ENCODE measurements around the gene C2orf69. TPM values are rescaled to one million over a fixed set of nuclear protein-coding genes. Genes with fewer than 3 reads are reported as not detected.

Gene C2orf69
- total and polyA plus RNA-seq, 7 donors: 7.2 to 13.6 (median 11.1) TPM

GRCh38 chr2:199882667-199883066, 28.4 kb upstream of the C2orf69 start:
- intact Hi-C loops (cut with DNase I): no loop called here
- Histone ChIP-seq H3K36me3 (no peaks in the 10 kb centered on the region), H3K9me3 (no peaks in the 10 kb centered on the region), H3K27me3 (no peaks in the 10 kb centered on the region), H3K4me3 (no peak overlapping the region), H3K4me1 (no peaks in the 10 kb centered on the region), H3K27ac (no peak overlapping the region)
- TF ChIP-seq POLR2AphosphoS5 (IDR thresholded peaks at IDR 0.05) (no peak), POLR2A (IDR thresholded peaks at IDR 0.05) (no peak)
- TF ChIP-seq, protein P1, sequence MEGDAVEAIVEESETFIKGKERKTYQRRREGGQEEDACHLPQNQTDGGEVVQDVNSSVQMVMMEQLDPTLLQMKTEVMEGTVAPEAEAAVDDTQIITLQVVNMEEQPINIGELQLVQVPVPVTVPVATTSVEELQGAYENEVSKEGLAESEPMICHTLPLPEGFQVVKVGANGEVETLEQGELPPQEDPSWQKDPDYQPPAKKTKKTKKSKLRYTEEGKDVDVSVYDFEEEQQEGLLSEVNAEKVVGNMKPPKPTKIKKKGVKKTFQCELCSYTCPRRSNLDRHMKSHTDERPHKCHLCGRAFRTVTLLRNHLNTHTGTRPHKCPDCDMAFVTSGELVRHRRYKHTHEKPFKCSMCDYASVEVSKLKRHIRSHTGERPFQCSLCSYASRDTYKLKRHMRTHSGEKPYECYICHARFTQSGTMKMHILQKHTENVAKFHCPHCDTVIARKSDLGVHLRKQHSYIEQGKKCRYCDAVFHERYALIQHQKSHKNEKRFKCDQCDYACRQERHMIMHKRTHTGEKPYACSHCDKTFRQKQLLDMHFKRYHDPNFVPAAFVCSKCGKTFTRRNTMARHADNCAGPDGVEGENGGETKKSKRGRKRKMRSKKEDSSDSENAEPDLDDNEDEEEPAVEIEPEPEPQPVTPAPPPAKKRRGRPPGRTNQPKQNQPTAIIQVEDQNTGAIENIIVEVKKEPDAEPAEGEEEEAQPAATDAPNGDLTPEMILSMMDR (IDR thresholded peaks at IDR 0.05): no peak
- DNase-seq: no peak

DNA sequence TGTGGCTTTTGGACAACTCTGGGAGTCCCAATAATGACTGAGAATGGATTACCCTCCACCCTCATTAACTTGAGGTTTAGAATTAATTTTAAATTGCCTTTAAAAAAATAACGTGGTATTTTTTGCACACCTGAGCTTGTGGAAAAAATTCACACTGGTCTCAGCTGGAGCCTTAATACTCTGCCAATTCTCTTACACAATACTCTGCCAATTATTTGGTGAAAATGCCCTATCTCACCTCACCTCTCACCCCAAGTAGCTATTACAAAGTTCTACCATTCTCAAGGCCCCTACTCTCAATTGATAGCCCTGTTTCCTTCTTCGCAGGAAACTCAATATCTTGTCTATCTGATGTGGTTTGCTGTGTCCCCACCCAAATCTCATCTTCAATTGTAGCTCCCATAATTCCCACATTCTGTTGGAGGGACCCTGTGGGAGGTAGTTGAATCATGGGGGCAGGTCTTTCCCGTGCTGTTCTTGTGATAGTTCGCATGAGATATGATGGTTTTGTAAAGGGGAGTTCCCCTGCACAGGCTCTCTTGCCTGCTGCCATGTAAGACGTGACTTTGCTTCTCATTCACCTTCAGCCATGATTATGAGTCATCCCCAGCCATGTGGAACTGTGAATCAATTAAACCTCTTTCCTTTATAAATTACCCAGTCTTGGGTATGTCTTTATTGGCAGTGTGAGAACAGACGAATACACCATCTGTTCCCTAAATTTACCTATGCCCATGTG, 27.4 kb upstream of the C2orf69 start:
- no peak for TF ChIP-seq POLR2A (IDR thresholded peaks at IDR 0.05)
- TF ChIP-seq EP300 (IDR thresholded peaks at IDR 0.05): no peak
- TF ChIP-seq, protein P1 (IDR thresholded peaks at IDR 0.05): no peak
- no peak for TF ChIP-seq POLR2AphosphoS5 (IDR thresholded peaks at IDR 0.05)

GRCh38 chr2:199895406-199895805, 15.7 kb upstream of the C2orf69 start:
- H3K4me1 ChIP-seq: no peaks in the 10 kb centered on the region
- TF ChIP-seq, protein P1 (IDR thresholded peaks at IDR 0.05): no peak
- TF ChIP-seq POLR2AphosphoS5 (IDR thresholded peaks at IDR 0.05): no peak
- no peak for TF ChIP-seq EP300 (IDR thresholded peaks at IDR 0.05)
- no peak for TF ChIP-seq POLR2A (IDR thresholded peaks at IDR 0.05)
- H3K4me3 ChIP-seq: no peak overlapping the region
- peaks cover 0 to 2% (median 0%) of the 10 kb centered on the region in 4 donors for H3K9me3 ChIP-seq
- H3K36me3 ChIP-seq: no peaks in the 10 kb centered on the region
- 73 to 85% methylated on average over 3 of the region's 3 CpGs for WGBS, 2 donors
- no peak for DNase-seq
- no peak overlapping the region for H3K27ac ChIP-seq
- intact Hi-C loops (cut with DNase I): no loop called here
- no peaks in the 10 kb centered on the region for H3K27me3 ChIP-seq

More for the DNA sequence above, 27.4 kb upstream of the C2orf69 start:
- Histone ChIP-seq H3K27ac (no peak overlapping the region), H3K4me1 (no peaks in the 10 kb centered on the region), H3K4me3 (no peak overlapping the region), H3K36me3 (no peaks in the 10 kb centered on the region), H3K9me3 (no peaks in the 10 kb centered on the region), H3K27me3 (no peaks in the 10 kb centered on the region)
- no peak for DNase-seq
- intact Hi-C loops (cut with DNase I): no loop called here
- WGBS, 2 donors: 91% methylated on average over 6 of the region's 6 CpGs

GRCh38 chr2:199896617-199897016, 14.5 kb upstream of the C2orf69 start:
- Histone ChIP-seq H3K27ac (no peak overlapping the region), H3K9me3 (no peaks in the 10 kb centered on the region), H3K4me1 (no peaks in the 10 kb centered on the region), H3K36me3 (no peaks in the 10 kb centered on the region), H3K4me3 (no peak overlapping the region), H3K27me3 (no peaks in the 10 kb centered on the region)
- intact Hi-C loops (cut with DNase I): no loop called here
- no peak for DNase-seq
- 86 to 88% methylated on average over 2 of the region's 2 CpGs for WGBS, 2 donors
- TF ChIP-seq EP300 (IDR thresholded peaks at IDR 0.05) (no peak), POLR2AphosphoS5 (IDR thresholded peaks at IDR 0.05) (no peak), POLR2A (IDR thresholded peaks at IDR 0.05) (no peak)
- TF ChIP-seq, protein P1 (IDR thresholded peaks at IDR 0.05): no peak

- Histone ChIP-seq H3K4me1 (no peaks in the 10 kb centered on the region), H3K9me3 (no peaks in the 10 kb centered on the region), H3K27me3 (no peaks in the 10 kb centered on the region), H3K4me3 (no peak overlapping the region), H3K36me3 (no peaks in the 10 kb centered on the region), H3K27ac (no peak overlapping the region)
- DNase-seq: no peak
- no peak for TF ChIP-seq EP300 (IDR thresholded peaks at IDR 0.05)
- TF ChIP-seq, protein P1 (IDR thresholded peaks at IDR 0.05): no peak
- TF ChIP-seq POLR2A (IDR thresholded peaks at IDR 0.05): no peak
- TF ChIP-seq POLR2AphosphoS5 (IDR thresholded peaks at IDR 0.05): no peak
- 88 to 90% methylated on average over 4 of the region's 4 CpGs for WGBS, 2 donors
- intact Hi-C loops (cut with DNase I): no loop called here
Measured at GRCh38 chr2:199901942-199902341, 9.2 kb upstream of the C2orf69 start.
